Mesenchymal stem cell (in vitro differentiated cells and primary cell): ENCODE measurements around the gene SIX1.

Source experiments
- DNase-seq: peaks from one replicate; pipeline ENCODE4 v3.0.0-alpha.2; 2013
- H2AFZ ChIP-seq: one replicate; pipeline ENCODE4 v1.6.1; 2013; ENCODE audit warnings: low read depth, mild to moderate bottlenecking, control low read depth, inconsistent platforms, low read length, moderate library complexity
- H2AK5ac ChIP-seq: 2 replicates; pipeline ENCODE4 v1.6.1; 2013; ENCODE audit warnings: low read length, moderate library complexity, mild to moderate bottlenecking, inconsistent platforms; ENCODE audit not compliant: severe bottlenecking
- H2BK120ac ChIP-seq: one replicate; pipeline ENCODE4 v1.6.1; 2013; ENCODE audit warnings: low read depth, mild to moderate bottlenecking, inconsistent platforms, low read length, moderate library complexity
- H2BK12ac ChIP-seq, 2 experiments: one replicate each; pipeline ENCODE4 v1.6.1; 2013; ENCODE audit warnings: inconsistent platforms in 2 of 2, low read length in 2 of 2, mild to moderate bottlenecking in 2 of 2, moderate library complexity in 2 of 2, control low read depth in 1 of 2
- H2BK15ac ChIP-seq: one replicate; pipeline ENCODE4 v1.6.1; 2013; ENCODE audit warnings: mild to moderate bottlenecking, low read depth, inconsistent platforms; ENCODE audit not compliant: poor library complexity, severe bottlenecking
- H2BK5ac ChIP-seq: 2 replicates; pipeline ENCODE4 v1.6.1; 2013; ENCODE audit warnings: low read depth, mild to moderate bottlenecking, low read length, control low read depth, inconsistent platforms; ENCODE audit not compliant: poor library complexity, severe bottlenecking
- H3K14ac ChIP-seq, 2 experiments: one replicate each; pipeline ENCODE4 v1.6.1; 2013; ENCODE audit warnings: inconsistent platforms in 2 of 2, low read length in 2 of 2, control low read depth in 1 of 2, mild to moderate bottlenecking in 1 of 2, moderate library complexity in 1 of 2
- H3K18ac ChIP-seq, 2 experiments: one replicate each; pipeline ENCODE4 v1.6.1; 2013; ENCODE audit warnings: inconsistent platforms in 2 of 2, low read length in 2 of 2, control low read depth in 1 of 2, low read depth in 1 of 2, mild to moderate bottlenecking in 1 of 2
- H3K23ac ChIP-seq, 2 experiments: one replicate each; pipeline ENCODE4 v1.6.1; 2013; ENCODE audit warnings: inconsistent platforms in 2 of 2, low read length in 2 of 2, mild to moderate bottlenecking in 2 of 2, moderate library complexity in 2 of 2, control low read depth in 1 of 2
- H3K27ac ChIP-seq: 2 replicates; pipeline ENCODE4 v1.5.1; 2013; ENCODE audit warnings: mild to moderate bottlenecking, moderate library complexity, low read length, control low read depth, inconsistent platforms; ENCODE audit not compliant: poor library complexity, severe bottlenecking
- H3K27me3 ChIP-seq, 2 experiments: 2 replicates each; pipeline versions ENCODE4 v1.6.1 to v1.7.0; 2013; ENCODE audit warnings: low read length in 2 of 2, mild to moderate bottlenecking in 2 of 2, moderate library complexity in 2 of 2, control low read depth in 1 of 2, inconsistent platforms in 1 of 2; ENCODE audit not compliant: control insufficient read depth in 1 of 2, insufficient read depth in 1 of 2
- H3K36me3 ChIP-seq, 2 experiments: 2 replicates each; pipeline versions ENCODE4 v1.6.1 to v1.7.0; 2013; ENCODE audit warnings: low read length in 2 of 2, control low read depth in 1 of 2, inconsistent platforms in 1 of 2, low read depth in 1 of 2, mild to moderate bottlenecking in 1 of 2; ENCODE audit not compliant: insufficient read depth in 2 of 2, control insufficient read depth in 1 of 2
- H3K4ac ChIP-seq, 2 experiments: one replicate each; pipeline ENCODE4 v1.6.1; 2013; ENCODE audit warnings: inconsistent platforms in 2 of 2, low read length in 2 of 2, mild to moderate bottlenecking in 2 of 2, moderate library complexity in 2 of 2, control low read depth in 1 of 2, low read depth in 1 of 2
- H3K4me1 ChIP-seq: 2 replicates; pipeline ENCODE4 v1.6.1; 2013; ENCODE audit warnings: low read depth, low read length, control low read depth; ENCODE audit not compliant: control insufficient read depth, insufficient read depth
- H3K4me2 ChIP-seq: 2 replicates; pipeline ENCODE4 v1.6.1; 2013; ENCODE audit warnings: low read length, mild to moderate bottlenecking, inconsistent platforms; ENCODE audit not compliant: poor library complexity, severe bottlenecking
- H3K4me3 ChIP-seq, 2 experiments: 2 replicates each; pipeline versions ENCODE4 v1.5.1 to v1.7.0; 2013; ENCODE audit warnings: low read length in 2 of 2, mild to moderate bottlenecking in 2 of 2, control low read depth in 1 of 2, low read depth in 1 of 2; ENCODE audit not compliant: insufficient read depth in 1 of 2
- H3K79me1 ChIP-seq: replicated peaks from 2 replicates; pipeline ENCODE4 v1.6.1; 2013; ENCODE audit warnings: mild to moderate bottlenecking, control low read depth, low read length, inconsistent platforms; ENCODE audit not compliant: poor library complexity, severe bottlenecking
- H3K9ac ChIP-seq: 2 replicates; pipeline ENCODE4 v1.7.0; 2013; ENCODE audit warnings: mild to moderate bottlenecking, low read length, moderate library complexity
- H3K9me3 ChIP-seq: 2 replicates; pipeline ENCODE4 v1.7.0; 2013; ENCODE audit warnings: mild to moderate bottlenecking, low read length; ENCODE audit not compliant: control insufficient read depth
- H4K8ac ChIP-seq: one replicate; pipeline ENCODE4 v1.6.1; 2013; ENCODE audit warnings: inconsistent platforms, mild to moderate bottlenecking, low read length, moderate library complexity
- H4K91ac ChIP-seq: one replicate; pipeline ENCODE4 v1.6.1; 2013; ENCODE audit warnings: mild to moderate bottlenecking, low read length, inconsistent platforms
- WGBS: methylation state at CpG from one replicate; pipeline ENCODE4 v1.1.7; 2013; ENCODE audit warnings: mixed read lengths; 5-methylcytosine and 5-hydroxymethylcytosine counted together

The SIX1 gene

DNA sequence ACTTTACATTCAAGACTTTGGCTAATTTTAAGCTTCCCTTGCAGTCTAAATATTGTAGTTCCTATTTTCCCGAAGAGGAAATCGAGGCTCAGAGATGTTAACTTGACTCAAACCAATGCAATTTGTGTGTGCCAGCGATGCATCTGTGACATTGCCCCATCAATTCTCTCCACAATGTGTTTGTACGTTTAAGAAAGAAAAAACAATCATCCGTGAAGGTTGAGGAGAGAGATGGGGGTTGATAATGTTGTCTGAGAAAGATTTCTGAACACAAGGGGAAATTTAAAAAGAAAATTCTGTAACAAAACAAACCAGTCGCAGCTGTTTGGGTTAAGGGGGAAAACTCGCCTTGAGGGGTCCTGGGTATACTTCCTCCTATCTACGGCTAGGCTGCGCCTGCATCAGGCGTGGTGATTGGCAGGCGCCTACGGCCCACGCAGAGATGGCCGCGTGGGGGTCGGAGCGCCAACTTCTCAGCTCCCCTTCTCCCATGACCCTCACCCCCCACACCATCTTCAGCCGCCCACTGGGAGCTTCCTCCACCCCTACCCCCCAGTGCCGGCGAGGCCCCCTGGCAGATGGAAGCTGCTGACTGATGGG is 12.3 kb downstream of the SIX1 start:
- no peak overlapping the region for H3K4me3 ChIP-seq
- H3K4ac ChIP-seq = no peak overlapping the region
- H2AFZ ChIP-seq = no peak overlapping the region
- 35% methylated on average over 19 of the region's 20 CpGs for WGBS
- H3K23ac ChIP-seq = no peak overlapping the region
- H2BK120ac ChIP-seq = no peak overlapping the region
- H3K79me1 ChIP-seq = peaks cover 16% of the 10 kb centered on the region
- H3K9ac ChIP-seq = peak overlapping the region; percentile 85
- DNase-seq = no peak
- peaks cover 0 to 20% of the 10 kb centered on the region in 2 experiments for H3K27me3 ChIP-seq
- H2AK5ac ChIP-seq = no peak overlapping the region
- H3K27ac ChIP-seq = no peak overlapping the region
- H3K18ac ChIP-seq = no peak overlapping the region
- H3K4me1 ChIP-seq = peaks cover 22% of the 10 kb centered on the region
- H2BK5ac ChIP-seq = no peak overlapping the region
- peak overlapping the region in 1 of 2 experiments; percentile 31 for H3K14ac ChIP-seq
- H3K36me3 ChIP-seq = peaks cover 0 to 15% of the 10 kb centered on the region in 2 experiments
- no peak overlapping the region for H2BK12ac ChIP-seq
- H4K91ac ChIP-seq = no peak overlapping the region
- no peak overlapping the region for H2BK15ac ChIP-seq
- no peak overlapping the region for H4K8ac ChIP-seq
- H3K4me2 ChIP-seq = no peak overlapping the region
- no peaks in the 10 kb centered on the region for H3K9me3 ChIP-seq

DNA sequence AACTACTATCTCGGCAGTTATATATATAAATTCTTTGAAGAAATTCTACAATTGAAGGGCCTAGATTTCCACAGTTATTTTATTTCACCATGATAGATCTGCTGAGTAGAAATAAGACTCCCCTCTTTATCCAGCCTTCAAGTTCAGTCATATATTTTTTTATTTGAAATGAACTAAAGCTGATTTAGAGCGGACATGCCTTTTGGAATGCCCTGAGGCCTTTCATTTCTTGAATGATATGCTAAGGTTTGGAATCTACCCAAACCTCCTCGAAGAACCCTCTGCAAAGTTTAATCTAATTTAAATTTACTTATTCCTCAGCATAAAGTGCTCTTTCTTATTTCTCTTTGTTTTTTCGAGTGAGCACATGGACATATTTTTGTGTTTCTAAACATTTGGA is 15.1 kb downstream of the SIX1 start:
- no peak overlapping the region for H4K8ac ChIP-seq
- no peak overlapping the region for H2AK5ac ChIP-seq
- H3K79me1 ChIP-seq = peaks cover 13% of the 10 kb centered on the region
- no peak overlapping the region for H3K4me2 ChIP-seq
- no peak overlapping the region for H4K91ac ChIP-seq
- no CpG with 5 or more reads among the region's 4 CpGs for WGBS
- no peak overlapping the region for H2BK120ac ChIP-seq
- H2BK12ac ChIP-seq = no peak overlapping the region
- no peak overlapping the region for H3K18ac ChIP-seq
- no peak overlapping the region for H3K4me3 ChIP-seq
- DNase-seq = no peak
- no peaks in the 10 kb centered on the region for H3K27me3 ChIP-seq
- H3K9me3 ChIP-seq = no peaks in the 10 kb centered on the region
- no peak overlapping the region for H3K23ac ChIP-seq
- H3K9ac ChIP-seq = no peak overlapping the region
- no peak overlapping the region for H2AFZ ChIP-seq
- H2BK15ac ChIP-seq = no peak overlapping the region
- peaks cover 14% of the 10 kb centered on the region for H3K4me1 ChIP-seq
- H3K27ac ChIP-seq = no peak overlapping the region
- H3K14ac ChIP-seq = no peak overlapping the region
- H3K4ac ChIP-seq = no peak overlapping the region
- peaks cover 0 to 7% of the 10 kb centered on the region in 2 experiments for H3K36me3 ChIP-seq
- no peak overlapping the region for H2BK5ac ChIP-seq

DNA sequence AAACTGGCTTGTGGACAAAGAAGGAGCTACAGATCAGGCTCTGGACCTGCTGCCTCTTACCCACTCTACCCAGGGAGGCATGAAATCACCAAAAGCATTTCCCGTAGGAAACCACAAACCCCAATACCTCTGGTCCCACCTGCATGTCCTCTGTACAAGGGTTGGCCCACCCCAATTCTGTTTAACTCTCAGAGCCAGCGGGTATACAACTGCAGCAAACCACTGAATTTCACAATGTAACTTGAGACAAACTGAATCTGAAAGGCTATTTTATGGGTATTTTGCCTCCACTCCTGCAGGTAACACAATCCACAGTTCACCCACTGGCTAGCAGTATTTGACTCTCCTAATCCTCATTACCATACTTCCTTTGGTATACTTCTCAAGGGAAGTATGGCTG is 16.5 kb downstream of the SIX1 start:
- Histone ChIP-seq H3K4me2 (no peak overlapping the region), H3K36me3 (peaks cover 0 to 7% of the 10 kb centered on the region in 2 experiments), H4K91ac (no peak overlapping the region), H3K9me3 (no peaks in the 10 kb centered on the region), H3K9ac (no peak overlapping the region), H3K4me1 (peaks cover 12% of the 10 kb centered on the region), H3K27ac (no peak overlapping the region), H3K4ac (no peak overlapping the region), H2AK5ac (no peak overlapping the region), H4K8ac (no peak overlapping the region), H3K27me3 (no peaks in the 10 kb centered on the region), H3K79me1 (peaks cover 13% of the 10 kb centered on the region), H2AFZ (no peak overlapping the region), H2BK15ac (no peak overlapping the region), H2BK5ac (no peak overlapping the region), H3K23ac (no peak overlapping the region), H3K18ac (no peak overlapping the region), H3K4me3 (no peak overlapping the region), H3K14ac (no peak overlapping the region), H2BK12ac (no peak overlapping the region), H2BK120ac (no peak overlapping the region)
- WGBS = 47% methylated on average over 2 of the region's 2 CpGs
- DNase-seq = no peak

DNA sequence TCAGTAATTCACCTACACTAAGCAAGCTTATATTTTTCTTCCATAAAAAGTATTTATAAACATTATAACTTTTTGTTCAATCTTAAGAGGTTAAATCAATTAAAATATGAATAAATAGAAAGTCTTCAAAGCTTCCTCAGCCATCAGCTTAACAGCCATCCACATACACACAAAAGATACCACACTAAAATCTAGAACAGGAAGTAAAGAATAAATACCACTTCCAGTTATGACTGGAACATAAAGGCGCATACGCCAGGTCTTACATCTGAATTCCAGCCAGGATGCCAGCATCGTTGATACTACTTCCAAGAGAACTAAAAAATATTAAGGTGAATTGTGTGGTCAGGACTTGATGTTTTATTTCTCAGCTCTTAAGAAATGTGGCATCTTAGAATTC is 17.0 kb downstream of the SIX1 start:
- Histone ChIP-seq H3K27ac (no peak overlapping the region), H3K9ac (no peak overlapping the region), H3K9me3 (no peaks in the 10 kb centered on the region), H2BK15ac (no peak overlapping the region), H3K4me2 (no peak overlapping the region), H2BK12ac (no peak overlapping the region), H4K91ac (no peak overlapping the region), H2BK5ac (no peak overlapping the region), H3K23ac (no peak overlapping the region), H3K4ac (no peak overlapping the region), H3K79me1 (peaks cover 10% of the 10 kb centered on the region), H3K27me3 (no peaks in the 10 kb centered on the region), H3K4me3 (no peak overlapping the region), H3K4me1 (peaks cover 7% of the 10 kb centered on the region), H2AFZ (no peak overlapping the region), H3K36me3 (peaks cover 0 to 2% of the 10 kb centered on the region in 2 experiments), H4K8ac (no peak overlapping the region), H3K14ac (no peak overlapping the region), H2BK120ac (no peak overlapping the region), H2AK5ac (no peak overlapping the region), H3K18ac (no peak overlapping the region)
- DNase-seq = no peak
- no CpG with 5 or more reads among the region's 3 CpGs for WGBS
